Fibroblast of lung (primary cell): ENCODE results near the gene RAC3. TPM values are rescaled to one million over a fixed set of nuclear protein-coding genes. Genes with fewer than 3 reads are reported as not detected.

Source experiments
- DNase-seq, 2 donors: peaks; one replicate each; pipeline versions ENCODE4 v3.0.0 to v3.0.0-alpha.2; 2010; ENCODE audit warnings: low read depth in 2 of 2
- H2AFZ ChIP-seq: 2 replicates; pipeline ENCODE4 v1.5.1; 2012; ENCODE audit warnings: low read length, control low read depth, inconsistent platforms
- H3K27ac ChIP-seq: 2 replicates; pipeline ENCODE4 v1.5.1; 2011; ENCODE audit warnings: low read length, control low read depth; ENCODE audit not compliant: insufficient read depth
- H3K27me3 ChIP-seq: 2 replicates; pipeline ENCODE4 v1.5.1; 2011; ENCODE audit warnings: mild to moderate bottlenecking, low read length; ENCODE audit not compliant: control insufficient read depth, insufficient read depth
- H3K36me3 ChIP-seq: 2 replicates; pipeline ENCODE4 v1.5.1; 2011; ENCODE audit warnings: low read length; ENCODE audit not compliant: control insufficient read depth, insufficient read depth
- H3K4me1 ChIP-seq: 2 replicates; pipeline ENCODE4 v1.5.1; 2011; ENCODE audit warnings: low read length; ENCODE audit not compliant: control insufficient read depth, insufficient read depth; ENCODE audit errors: extremely low read depth
- H3K4me2 ChIP-seq: 2 replicates; pipeline ENCODE4 v1.5.1; 2011; ENCODE audit warnings: low read length, control low read depth; ENCODE audit not compliant: insufficient read depth; ENCODE audit errors: extremely low read depth
- H3K4me3 ChIP-seq, 4 experiments: fragments of 200-600 bp in 1 of 4; sonication (generic) in 1 of 4; replicated peaks in 1 of 4; 2 replicates each; pipeline ENCODE4 v1.5.1; 2011 to 2016; ENCODE audit warnings: low read length in 4 of 4, low read depth in 3 of 4, mild to moderate bottlenecking in 3 of 4, control low read depth in 2 of 4, inconsistent platforms in 1 of 4, mixed read lengths in 1 of 4; ENCODE audit not compliant: insufficient read depth in 1 of 4; ENCODE audit errors: control extremely low read depth in 1 of 4
- H3K79me2 ChIP-seq: 2 replicates; pipeline ENCODE4 v1.5.1; 2012; ENCODE audit warnings: mild to moderate bottlenecking, low read length, inconsistent platforms; ENCODE audit not compliant: control insufficient read depth, insufficient read depth
- H3K9ac ChIP-seq: 2 replicates; pipeline ENCODE4 v1.5.1; 2011; ENCODE audit warnings: mild to moderate bottlenecking, low read length, control low read depth; ENCODE audit not compliant: insufficient read depth
- H3K9me3 ChIP-seq: 2 replicates; pipeline ENCODE4 v1.5.1; 2012; ENCODE audit warnings: low read depth, low read length; ENCODE audit not compliant: control insufficient read depth, insufficient read depth
- H4K20me1 ChIP-seq: 2 replicates; pipeline ENCODE4 v1.5.1; 2011; ENCODE audit warnings: low read length; ENCODE audit not compliant: control insufficient read depth, insufficient read depth; ENCODE audit errors: extremely low read depth
- CTCF ChIP-seq, 2 donors: IDR thresholded peaks in 1 of 2; conservative IDR thresholded peaks in 1 of 2; 1 replicate in 1 of 2; 2 replicates in 1 of 2; pipeline ENCODE4 v1.5.1; 2011 to 2012; ENCODE audit warnings: low read length in 2 of 2, control low read depth in 1 of 2, inconsistent platforms in 1 of 2, low read depth in 1 of 2, mild to moderate bottlenecking in 1 of 2
- EZH2 ChIP-seq: IDR thresholded peaks from 2 replicates; pipeline ENCODE4 v1.5.1; 2012; ENCODE audit warnings: low read length, control low read depth, mild to moderate bottlenecking; ENCODE audit errors: missing control alignments
- polyA plus RNA-seq, 2 donors: library from polyadenylated mRNA; depleted of rRNA in 1 of 2; stranded (reverse) in 1 of 2; unstranded in 1 of 2; fragments of >200 nt; gene quantifications; 2 replicates each; pipeline ENCODE4 v1.2.1, GENCODE V29; 2011 to 2012; ENCODE audit warnings: missing spikeins in 1 of 2
- total RNA-seq: library from RNA; depleted of rRNA; stranded (reverse); fragments of >200 nt; gene quantifications from 2 replicates; pipeline ENCODE4 v1.2.1, GENCODE V29; 2014

Gene RAC3
- total and polyA plus RNA-seq, 2 donors (not counting 1 experiment from before 2014, with no cell fraction given): 4.3 to 6.6 TPM

- H3K4me2 ChIP-seq: no peak overlapping the region
- no peaks in the 10 kb centered on the region for H4K20me1 ChIP-seq
- DNase-seq: no peak
- no peak overlapping the region for H3K4me3 ChIP-seq
- H3K9ac ChIP-seq: no peak overlapping the region
- no peak overlapping the region for H2AFZ ChIP-seq
- no peaks in the 10 kb centered on the region for H3K36me3 ChIP-seq
- TF ChIP-seq EZH2 (no peak), CTCF (conservative IDR thresholded peaks at IDR 0.05 in 1 of 2, IDR thresholded peaks at IDR 0.05 in 1 of 2; ENCODE audit: low read depth in 1 of 2, low read length in 2 of 2) (no peak)
- H3K9me3 ChIP-seq: no peaks in the 10 kb centered on the region
- no peaks in the 10 kb centered on the region for H3K27me3 ChIP-seq
- no peak overlapping the region for H3K27ac ChIP-seq
- H3K79me2 ChIP-seq: no peaks in the 10 kb centered on the region
- peaks cover 30% of the 10 kb centered on the region for H3K4me1 ChIP-seq
Observed at GRCh38 chr17:82007228-82007494, 24.3 kb upstream of the RAC3 start.

- Histone ChIP-seq H3K4me1 (peaks cover 30% of the 10 kb centered on the region), H3K27me3 (no peaks in the 10 kb centered on the region), H3K36me3 (no peaks in the 10 kb centered on the region), H3K27ac (no peak overlapping the region), H3K4me2 (no peak overlapping the region), H4K20me1 (no peaks in the 10 kb centered on the region), H3K9ac (no peak overlapping the region), H3K4me3 (no peak overlapping the region), H2AFZ (no peak overlapping the region), H3K9me3 (no peaks in the 10 kb centered on the region), H3K79me2 (no peaks in the 10 kb centered on the region)
- DNase-seq: no peak
- no peak for TF ChIP-seq CTCF (conservative IDR thresholded peaks at IDR 0.05 in 1 of 2, IDR thresholded peaks at IDR 0.05 in 1 of 2; ENCODE audit: low read depth in 1 of 2, low read length in 2 of 2)
- TF ChIP-seq EZH2: no peak
Observed at GRCh38 chr17:82007495-82008257, 23.8 kb upstream of the RAC3 start.

- H3K79me2 ChIP-seq: no peaks in the 10 kb centered on the region
- H4K20me1 ChIP-seq: no peaks in the 10 kb centered on the region
- no peak overlapping the region for H3K9ac ChIP-seq
- no peaks in the 10 kb centered on the region for H3K27me3 ChIP-seq
- H3K4me1 ChIP-seq: peaks cover 23% of the 10 kb centered on the region
- H3K4me3 ChIP-seq: no peak overlapping the region
- no peaks in the 10 kb centered on the region for H3K9me3 ChIP-seq
- no peak overlapping the region for H2AFZ ChIP-seq
- H3K4me2 ChIP-seq: no peak overlapping the region
- TF ChIP-seq CTCF (conservative IDR thresholded peaks at IDR 0.05 in 1 of 2, IDR thresholded peaks at IDR 0.05 in 1 of 2; ENCODE audit: low read depth in 1 of 2, low read length in 2 of 2): no peak
- TF ChIP-seq EZH2: no peak
- H3K27ac ChIP-seq: no peak overlapping the region
- no peak for DNase-seq
- H3K36me3 ChIP-seq: no peaks in the 10 kb centered on the region
Observed at GRCh38 chr17:82008258-82008940, 23.1 kb upstream of the RAC3 start.
